GM19395 (cell line): ENCODE results near the gene VTA1.
"Not testable (repeated sequence)": the region's sequence is repeated elsewhere in the genome, so short reads cannot be mapped to it uniquely, and the experiment has no call there.

Experiments used
- ATAC-seq: cut with Tn5 transposase; IDR thresholded peaks from one replicate; pipeline ENCODE4 v1.9.1; 2021; ENCODE audit warnings: mild to moderate bottlenecking, moderate library complexity; ENCODE audit not compliant: unreplicated experiment

Gene VTA1

GRCh38 chr6:142167486-142167885 lies 20.4 kb downstream of the VTA1 start:
- ATAC-seq, result no peak

GRCh38 chr6:142171351-142171750 lies 24.3 kb downstream of the VTA1 start:
- no peak for ATAC-seq

GRCh38 chr6:142172758-142173157 lies 25.7 kb downstream of the VTA1 start:
- no peak for ATAC-seq

GRCh38 chr6:142173980-142174379 lies 26.9 kb downstream of the VTA1 start:
- no peak for ATAC-seq

GRCh38 chr6:142174703-142175102 lies 27.6 kb downstream of the VTA1 start:
- ATAC-seq, result no peak

- no peak for ATAC-seq
Measured at GRCh38 chr6:142178129-142178528, 31.1 kb downstream of the VTA1 start.

- ATAC-seq, result no peak
Measured at GRCh38 chr6:142182004-142182403, 34.9 kb downstream of the VTA1 start.

- no peak for ATAC-seq
Measured at GRCh38 chr6:142183351-142183750, 36.3 kb downstream of the VTA1 start.

- ATAC-seq, result no peak
Measured at GRCh38 chr6:142184307-142184706, 37.2 kb downstream of the VTA1 start.

GRCh38 chr6:142185641-142186040 lies 38.6 kb downstream of the VTA1 start:
- no peak for ATAC-seq

- no peak for ATAC-seq
Measured at GRCh38 chr6:142187209-142187608, 40.1 kb downstream of the VTA1 start.

GRCh38 chr6:142188341-142188740 lies 41.3 kb downstream of the VTA1 start:
- ATAC-seq, result not testable (repeated sequence)

- no peak for ATAC-seq
Measured at GRCh38 chr6:142189057-142189456, 42.0 kb downstream of the VTA1 start.

- ATAC-seq, result no peak
Measured at GRCh38 chr6:142192343-142192742, 45.3 kb downstream of the VTA1 start.

- no peak for ATAC-seq
Measured at GRCh38 chr6:142193621-142194020, 46.6 kb downstream of the VTA1 start.

- ATAC-seq, result no peak
Measured at GRCh38 chr6:142195862-142196541, 48.9 kb downstream of the VTA1 start.

GRCh38 chr6:142200846-142201628 lies 54.0 kb downstream of the VTA1 start:
- ATAC-seq, result no peak

- peak; percentile 68 for ATAC-seq
Measured at GRCh38 chr6:142207265-142207877, 60.3 kb downstream of the VTA1 start.

- no peak for ATAC-seq
Measured at GRCh38 chr6:142210606-142211005, 63.5 kb downstream of the VTA1 start.

GRCh38 chr6:142213402-142213801 lies 66.3 kb downstream of the VTA1 start:
- no peak for ATAC-seq

GRCh38 chr6:142218446-142218845 lies 71.4 kb downstream of the VTA1 start:
- ATAC-seq, result no peak

GRCh38 chr6:142222022-142222421 lies 75.0 kb downstream of the VTA1 start:
- ATAC-seq, result no peak
